Loucy (cell line): ENCODE results near the gene LDAF1.
"Not testable (repeated sequence)": the region's sequence is repeated elsewhere in the genome, so short reads cannot be mapped to it uniquely, and the experiment has no call there.

Source experiments
- H2AFZ ChIP-seq: fragments of 200-600 bp; sonication (generic); 2 replicates; pipeline ENCODE4 v1.6.0; 2016; ENCODE audit warnings: antibody characterized with exemption, mild to moderate bottlenecking, low read length, moderate library complexity
- H3F3A ChIP-seq: fragments of 200-600 bp; 2 replicates; pipeline ENCODE4 v1.6.0; 2016; ENCODE audit warnings: antibody characterized with exemption, low read depth, mild to moderate bottlenecking
- H3K27me3 ChIP-seq: fragments of 200-600 bp; sonication (generic); 2 replicates; pipeline ENCODE4 v1.6.1; 2014; ENCODE audit warnings: low read length, mild to moderate bottlenecking; ENCODE audit not compliant: insufficient read depth, poor library complexity, severe bottlenecking
- H3K36me3 ChIP-seq: fragments of 200-600 bp; sonication (generic); 2 replicates; pipeline ENCODE4 v1.6.1; 2016; ENCODE audit warnings: low read length; ENCODE audit not compliant: insufficient read depth
- H3K4me1 ChIP-seq: fragments of 200-600 bp; sonication (generic); 2 replicates; pipeline ENCODE4 v1.5.1; 2014; ENCODE audit warnings: low read length, mild to moderate bottlenecking; ENCODE audit not compliant: insufficient read depth, poor library complexity, severe bottlenecking
- H3K4me2 ChIP-seq: fragments of 200-600 bp; sonication (generic); 2 replicates; pipeline ENCODE4 v1.6.0; 2014; ENCODE audit warnings: antibody characterized with exemption, low read length, low read depth, mild to moderate bottlenecking; ENCODE audit not compliant: poor library complexity, severe bottlenecking
- H3K4me3 ChIP-seq: fragments of 200-600 bp; sonication (generic); 2 replicates; pipeline ENCODE4 v1.5.1; 2014; ENCODE audit warnings: low read length, mild to moderate bottlenecking, mixed read lengths; ENCODE audit not compliant: poor library complexity, severe bottlenecking
- H3K79me2 ChIP-seq: fragments of 200-600 bp; sonication (generic); 2 replicates; pipeline ENCODE4 v1.6.1; 2014; ENCODE audit warnings: low read length; ENCODE audit not compliant: insufficient read depth
- H3K9ac ChIP-seq: fragments of 200-600 bp; sonication (generic); 2 replicates; pipeline ENCODE4 v1.6.0; 2014; ENCODE audit warnings: mild to moderate bottlenecking, low read depth, low read length, moderate library complexity; ENCODE audit not compliant: poor library complexity, severe bottlenecking
- H3K9me2 ChIP-seq: fragments of 200-600 bp; sonication (generic); replicated peaks from 2 replicates; pipeline ENCODE4 v1.6.1; 2016; ENCODE audit warnings: low read depth, low read length, mixed read lengths
- H3K9me3 ChIP-seq: fragments of 200-600 bp; sonication (generic); 2 replicates; pipeline ENCODE4 v1.6.1; 2014; ENCODE audit warnings: mild to moderate bottlenecking, antibody characterized with exemption, low read length, low read depth; ENCODE audit not compliant: insufficient read depth
- H4K20me1 ChIP-seq: fragments of 200-600 bp; sonication (generic); 2 replicates; pipeline ENCODE4 v1.6.0; 2014; ENCODE audit warnings: antibody characterized with exemption, low read length, mild to moderate bottlenecking; ENCODE audit not compliant: insufficient read depth, poor library complexity, severe bottlenecking
- CTCF ChIP-seq: fragments of 200-600 bp; sonication (generic); conservative IDR thresholded peaks from 2 replicates; pipeline ENCODE4 v1.5.1; 2014; ENCODE audit warnings: mild to moderate bottlenecking, antibody characterized with exemption, low read length
- EZH2phosphoT487 ChIP-seq: fragments of 200-600 bp; IDR thresholded peaks from 2 replicates; pipeline ENCODE4 v1.6.1; 2018; ENCODE audit warnings: antibody characterized with exemption, mild to moderate bottlenecking, moderate library complexity, borderline replicate concordance

Gene LDAF1

GRCh38 chr16:21158208-21159110, at the start of gene LDAF1:
Gene LDAF1, plus strand, starts transcription at chr16:21158674. Its CDS starts 2,509 bp downstream, at chr16:21161183.
- H4K20me1 ChIP-seq, result no peaks in the 10 kb centered on the region
- H3K9ac ChIP-seq, result peak within 1 kb of the TSS; percentile 74
- no peaks in the 10 kb centered on the region for H3K9me3 ChIP-seq
- H3K36me3 ChIP-seq, result no peaks in the 10 kb centered on the region
- TF ChIP-seq EZH2phosphoT487, result no peak
- H3K4me2 ChIP-seq, result peak within 1 kb of the TSS; percentile 97
- H3F3A ChIP-seq, result no peaks in the 10 kb centered on the region
- no peaks in the 10 kb centered on the region for H3K9me2 ChIP-seq
- H3K27me3 ChIP-seq, result no peaks in the 10 kb centered on the region
- H2AFZ ChIP-seq, result peak within 1 kb of the TSS; percentile 97
- H3K4me3 ChIP-seq, result peak within 1 kb of the TSS; percentile 85
- H3K4me1 ChIP-seq, result peaks cover 14% of the 10 kb centered on the region
- no peaks in the 10 kb centered on the region for H3K79me2 ChIP-seq

GRCh38 chr16:21115551-21115950, 42.9 kb upstream of the LDAF1 start:
- H3K4me1 ChIP-seq, H3K4me2 ChIP-seq, H3F3A ChIP-seq, H3K9me2 ChIP-seq, H3K9me3 ChIP-seq, H3K27me3 ChIP-seq, H4K20me1 ChIP-seq, H3K4me3 ChIP-seq, H3K79me2 ChIP-seq, H3K9ac ChIP-seq, H3K36me3 ChIP-seq: not testable (repeated sequence)
- peak overlapping the region; percentile 31; the same call in 1 of the 2 replicates for H2AFZ ChIP-seq

GRCh38 chr16:21116148-21116693, 42.3 kb upstream of the LDAF1 start:
- H3K79me2 ChIP-seq, result no peaks in the 10 kb centered on the region
- peak overlapping the region; percentile 5 for H3K4me2 ChIP-seq
- H3K9me2 ChIP-seq, result no peaks in the 10 kb centered on the region
- no peak for TF ChIP-seq CTCF
- no peak for TF ChIP-seq EZH2phosphoT487
- H4K20me1 ChIP-seq, result no peaks in the 10 kb centered on the region
- no peak overlapping the region for H3K4me3 ChIP-seq
- no peaks in the 10 kb centered on the region for H3K9me3 ChIP-seq
- no peaks in the 10 kb centered on the region for H3K27me3 ChIP-seq
- H3K36me3 ChIP-seq, result no peaks in the 10 kb centered on the region
- no peaks in the 10 kb centered on the region for H3K4me1 ChIP-seq
- H3F3A ChIP-seq, result no peaks in the 10 kb centered on the region
- peak overlapping the region; percentile 31; the same call in 1 of the 2 replicates for H2AFZ ChIP-seq
- H3K9ac ChIP-seq, result no peak overlapping the region

GRCh38 chr16:21117567-21117966, 40.9 kb upstream of the LDAF1 start:
- Histone ChIP-seq H4K20me1 (no peaks in the 10 kb centered on the region), H2AFZ (no peak overlapping the region), H3K4me2 (no peak overlapping the region), H3K9me2 (no peaks in the 10 kb centered on the region), H3K4me3 (no peak overlapping the region), H3K36me3 (no peaks in the 10 kb centered on the region), H3K9ac (no peak overlapping the region), H3K4me1 (no peaks in the 10 kb centered on the region), H3F3A (no peaks in the 10 kb centered on the region), H3K27me3 (no peaks in the 10 kb centered on the region), H3K9me3 (no peaks in the 10 kb centered on the region), H3K79me2 (no peaks in the 10 kb centered on the region)
- TF ChIP-seq EZH2phosphoT487 (no peak), CTCF (no peak)
